ENCODE results near the gene B4GAT1.

GRCh38 chr11:66297610-66298009, 49.8 kb downstream of the B4GAT1 start:
- TF ChIP-seq, protein P1, sequence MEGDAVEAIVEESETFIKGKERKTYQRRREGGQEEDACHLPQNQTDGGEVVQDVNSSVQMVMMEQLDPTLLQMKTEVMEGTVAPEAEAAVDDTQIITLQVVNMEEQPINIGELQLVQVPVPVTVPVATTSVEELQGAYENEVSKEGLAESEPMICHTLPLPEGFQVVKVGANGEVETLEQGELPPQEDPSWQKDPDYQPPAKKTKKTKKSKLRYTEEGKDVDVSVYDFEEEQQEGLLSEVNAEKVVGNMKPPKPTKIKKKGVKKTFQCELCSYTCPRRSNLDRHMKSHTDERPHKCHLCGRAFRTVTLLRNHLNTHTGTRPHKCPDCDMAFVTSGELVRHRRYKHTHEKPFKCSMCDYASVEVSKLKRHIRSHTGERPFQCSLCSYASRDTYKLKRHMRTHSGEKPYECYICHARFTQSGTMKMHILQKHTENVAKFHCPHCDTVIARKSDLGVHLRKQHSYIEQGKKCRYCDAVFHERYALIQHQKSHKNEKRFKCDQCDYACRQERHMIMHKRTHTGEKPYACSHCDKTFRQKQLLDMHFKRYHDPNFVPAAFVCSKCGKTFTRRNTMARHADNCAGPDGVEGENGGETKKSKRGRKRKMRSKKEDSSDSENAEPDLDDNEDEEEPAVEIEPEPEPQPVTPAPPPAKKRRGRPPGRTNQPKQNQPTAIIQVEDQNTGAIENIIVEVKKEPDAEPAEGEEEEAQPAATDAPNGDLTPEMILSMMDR (IDR thresholded peaks at IDR 0.05; ENCODE audit: low read depth, low read length) = no peak
- no peak for TF ChIP-seq EZH2phosphoT487 (IDR thresholded peaks at IDR 0.05; ENCODE audit: low read depth)

All from OCI-LY3 (cell line).